Lower leg skin (tissue), 3 donors: Measurements from ENCODE around the gene FBN1.

Experiments used
- POLR2A ChIP-seq, 2 donors: fragments of 450-650 bp; IDR thresholded peaks; one replicate each; pipeline ENCODE4 v1.6.1; 2016 to 2017; ENCODE audit warnings: antibody characterized with exemption in 2 of 2, mild to moderate bottlenecking in 1 of 2, moderate library complexity in 1 of 2
- TF ChIP-seq, protein P1 (sequence below), 3 donors: fragments of 450-650 bp; IDR thresholded peaks; one replicate each; pipeline ENCODE4 v1.5.1; 2016; ENCODE audit warnings: antibody characterized with exemption in 3 of 3, mild to moderate bottlenecking in 3 of 3, moderate library complexity in 2 of 3

DNA sequence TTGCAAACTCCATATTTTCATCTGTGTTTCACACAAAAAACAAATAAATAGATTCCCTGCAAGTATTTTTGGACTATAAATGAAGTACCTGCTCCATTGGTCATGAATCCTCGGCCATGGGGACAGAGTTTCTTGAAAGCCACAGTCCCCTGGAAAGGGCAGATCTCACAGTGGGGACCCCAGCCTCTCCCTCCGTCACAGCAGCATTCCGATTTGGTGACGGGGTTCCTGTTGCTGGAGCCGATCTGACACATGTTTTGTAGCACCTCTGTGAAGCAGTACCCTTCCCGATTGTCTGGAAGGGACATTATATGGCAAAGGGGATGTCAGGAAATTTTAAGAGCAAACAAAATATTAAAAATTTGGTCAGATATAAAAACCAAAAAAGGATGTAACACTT is 218.0 kb downstream of the FBN1 start:
- TF ChIP-seq, protein P1, sequence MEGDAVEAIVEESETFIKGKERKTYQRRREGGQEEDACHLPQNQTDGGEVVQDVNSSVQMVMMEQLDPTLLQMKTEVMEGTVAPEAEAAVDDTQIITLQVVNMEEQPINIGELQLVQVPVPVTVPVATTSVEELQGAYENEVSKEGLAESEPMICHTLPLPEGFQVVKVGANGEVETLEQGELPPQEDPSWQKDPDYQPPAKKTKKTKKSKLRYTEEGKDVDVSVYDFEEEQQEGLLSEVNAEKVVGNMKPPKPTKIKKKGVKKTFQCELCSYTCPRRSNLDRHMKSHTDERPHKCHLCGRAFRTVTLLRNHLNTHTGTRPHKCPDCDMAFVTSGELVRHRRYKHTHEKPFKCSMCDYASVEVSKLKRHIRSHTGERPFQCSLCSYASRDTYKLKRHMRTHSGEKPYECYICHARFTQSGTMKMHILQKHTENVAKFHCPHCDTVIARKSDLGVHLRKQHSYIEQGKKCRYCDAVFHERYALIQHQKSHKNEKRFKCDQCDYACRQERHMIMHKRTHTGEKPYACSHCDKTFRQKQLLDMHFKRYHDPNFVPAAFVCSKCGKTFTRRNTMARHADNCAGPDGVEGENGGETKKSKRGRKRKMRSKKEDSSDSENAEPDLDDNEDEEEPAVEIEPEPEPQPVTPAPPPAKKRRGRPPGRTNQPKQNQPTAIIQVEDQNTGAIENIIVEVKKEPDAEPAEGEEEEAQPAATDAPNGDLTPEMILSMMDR (IDR thresholded peaks at IDR 0.05) = no peak
- no peak for TF ChIP-seq POLR2A (IDR thresholded peaks at IDR 0.05)
